Glutamatergic neuron (in vitro differentiated cells): ENCODE results near the gene WFDC2. TPM values are rescaled to one million over a fixed set of nuclear protein-coding genes. Genes with fewer than 3 reads are reported as not detected.

ENCODE experiments used
- DNase-seq: peaks from one replicate; pipeline ENCODE4 v3.0.0; 2022
- H3K27ac Mint-ChIP-seq: one replicate; pipeline ENCODE4 v1.8.0; 2020; ENCODE audit warnings: mild to moderate bottlenecking, mixed read lengths, inconsistent platforms; ENCODE audit not compliant: unreplicated experiment
- H3K27me3 Mint-ChIP-seq: one replicate; pipeline ENCODE4 v1.8.0; 2020; ENCODE audit warnings: mild to moderate bottlenecking, moderate library complexity, mixed read lengths, inconsistent platforms; ENCODE audit not compliant: unreplicated experiment
- H3K36me3 Mint-ChIP-seq: one replicate; pipeline ENCODE4 v1.8.0; 2020; ENCODE audit warnings: mild to moderate bottlenecking, mixed read lengths, inconsistent platforms; ENCODE audit not compliant: unreplicated experiment
- H3K4me1 Mint-ChIP-seq: one replicate; pipeline ENCODE4 v1.8.0; 2020; ENCODE audit warnings: mild to moderate bottlenecking, low read depth, mixed read lengths, inconsistent platforms; ENCODE audit not compliant: unreplicated experiment
- H3K4me3 Mint-ChIP-seq: one replicate; pipeline ENCODE4 v1.8.0; 2020; ENCODE audit warnings: mild to moderate bottlenecking, mixed read lengths, inconsistent platforms; ENCODE audit not compliant: unreplicated experiment
- H3K9me3 Mint-ChIP-seq: one replicate; pipeline ENCODE4 v1.8.0; 2020; ENCODE audit warnings: mild to moderate bottlenecking, moderate library complexity, mixed read lengths, inconsistent platforms; ENCODE audit not compliant: unreplicated experiment
- total RNA-seq: library from RNA; stranded (reverse); fragmentation: NEBNext Ultra II Directional; extraction: Animal tissue kit (Norgen Biotek cat#: 25700); gene quantifications from one replicate; pipeline ENCODE4 v1.2.1, GENCODE V29; 2021; ENCODE audit not compliant: unreplicated experiment
- TF ChIP-seq, protein P1 (sequence below): fragments of 200-600 bp; sonication (generic); IDR thresholded peaks from one replicate; pipeline ENCODE4 v1.5.0; 2021; ENCODE audit not compliant: partially characterized antibody, unreplicated experiment

The WFDC2 gene
- total RNA-seq, 1 donor from 2014 or later, result 4.8 TPM

DNA sequence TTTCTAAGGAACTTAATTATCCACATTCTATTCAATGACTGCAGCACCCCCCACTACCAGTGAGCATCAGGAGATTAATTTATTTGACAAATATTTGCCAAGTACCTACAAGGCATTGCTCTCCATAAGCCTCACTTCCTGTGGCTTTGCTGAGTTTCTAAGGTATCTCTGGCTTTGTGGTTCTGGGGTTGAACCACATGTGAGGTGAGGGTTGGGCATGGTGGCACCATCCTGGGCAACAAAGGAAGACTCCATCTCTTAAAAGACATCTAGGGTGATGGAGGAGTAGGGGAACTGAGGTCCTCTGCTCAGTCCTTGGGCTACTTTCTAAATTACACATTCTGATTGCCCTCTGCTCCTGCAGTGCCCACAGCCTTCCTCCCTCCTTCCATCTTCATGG, 25.5 kb upstream of the WFDC2 start:
- H3K27me3 Mint-ChIP-seq, result peaks cover 1% of the 10 kb centered on the region
- no peak for DNase-seq
- TF ChIP-seq, protein P1, sequence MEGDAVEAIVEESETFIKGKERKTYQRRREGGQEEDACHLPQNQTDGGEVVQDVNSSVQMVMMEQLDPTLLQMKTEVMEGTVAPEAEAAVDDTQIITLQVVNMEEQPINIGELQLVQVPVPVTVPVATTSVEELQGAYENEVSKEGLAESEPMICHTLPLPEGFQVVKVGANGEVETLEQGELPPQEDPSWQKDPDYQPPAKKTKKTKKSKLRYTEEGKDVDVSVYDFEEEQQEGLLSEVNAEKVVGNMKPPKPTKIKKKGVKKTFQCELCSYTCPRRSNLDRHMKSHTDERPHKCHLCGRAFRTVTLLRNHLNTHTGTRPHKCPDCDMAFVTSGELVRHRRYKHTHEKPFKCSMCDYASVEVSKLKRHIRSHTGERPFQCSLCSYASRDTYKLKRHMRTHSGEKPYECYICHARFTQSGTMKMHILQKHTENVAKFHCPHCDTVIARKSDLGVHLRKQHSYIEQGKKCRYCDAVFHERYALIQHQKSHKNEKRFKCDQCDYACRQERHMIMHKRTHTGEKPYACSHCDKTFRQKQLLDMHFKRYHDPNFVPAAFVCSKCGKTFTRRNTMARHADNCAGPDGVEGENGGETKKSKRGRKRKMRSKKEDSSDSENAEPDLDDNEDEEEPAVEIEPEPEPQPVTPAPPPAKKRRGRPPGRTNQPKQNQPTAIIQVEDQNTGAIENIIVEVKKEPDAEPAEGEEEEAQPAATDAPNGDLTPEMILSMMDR, result no peak
- no peaks in the 10 kb centered on the region for H3K36me3 Mint-ChIP-seq
- peaks cover 2% of the 10 kb centered on the region for H3K9me3 Mint-ChIP-seq
- no peak overlapping the region for H3K27ac Mint-ChIP-seq
- no peak overlapping the region for H3K4me3 Mint-ChIP-seq
- no peaks in the 10 kb centered on the region for H3K4me1 Mint-ChIP-seq

DNA sequence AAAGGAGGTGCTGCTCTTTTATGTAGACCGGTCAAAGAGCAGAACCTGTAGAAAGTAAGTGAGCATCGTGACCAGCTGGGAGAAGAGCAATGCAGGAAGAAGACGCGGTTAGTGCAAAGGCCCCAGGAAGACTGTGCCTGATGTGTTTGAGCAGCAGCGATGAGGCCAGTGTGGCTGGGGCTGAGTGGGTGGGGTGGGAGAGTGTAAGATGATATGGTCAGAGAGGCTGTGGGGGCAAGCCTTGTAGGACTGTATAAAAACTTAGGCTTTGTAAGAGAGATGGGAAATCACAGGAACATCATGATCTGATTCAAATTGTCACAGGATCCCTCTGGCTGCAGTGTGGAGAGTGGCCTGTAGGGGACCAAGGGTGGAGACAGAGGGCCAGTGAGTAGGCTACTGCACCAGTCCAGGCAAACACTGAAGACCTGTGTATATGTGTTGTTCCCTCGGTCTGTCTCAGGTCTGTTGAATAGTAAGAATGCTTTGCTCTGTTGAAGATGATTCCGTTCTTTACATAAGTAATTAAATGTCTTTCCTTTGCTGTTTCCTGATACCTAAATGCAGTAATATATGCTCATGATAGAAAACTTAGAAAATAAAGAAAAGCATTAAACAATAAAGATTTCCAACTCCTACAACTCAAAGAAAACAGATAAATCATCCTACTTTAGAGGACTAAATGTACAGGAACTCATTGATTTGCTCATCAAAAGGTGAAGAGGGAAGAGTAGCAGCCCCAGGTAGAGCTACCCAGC, 23.6 kb upstream of the WFDC2 start:
- Mint-ChIP-seq H3K4me1 (peaks cover 4% of the 10 kb centered on the region), H3K27me3 (peaks cover 1% of the 10 kb centered on the region), H3K4me3 (no peak overlapping the region), H3K9me3 (peaks cover 2% of the 10 kb centered on the region), H3K36me3 (no peaks in the 10 kb centered on the region), H3K27ac (no peak overlapping the region)
- DNase-seq, result peak; percentile 85
- TF ChIP-seq, protein P1, result peak; percentile 86

DNA sequence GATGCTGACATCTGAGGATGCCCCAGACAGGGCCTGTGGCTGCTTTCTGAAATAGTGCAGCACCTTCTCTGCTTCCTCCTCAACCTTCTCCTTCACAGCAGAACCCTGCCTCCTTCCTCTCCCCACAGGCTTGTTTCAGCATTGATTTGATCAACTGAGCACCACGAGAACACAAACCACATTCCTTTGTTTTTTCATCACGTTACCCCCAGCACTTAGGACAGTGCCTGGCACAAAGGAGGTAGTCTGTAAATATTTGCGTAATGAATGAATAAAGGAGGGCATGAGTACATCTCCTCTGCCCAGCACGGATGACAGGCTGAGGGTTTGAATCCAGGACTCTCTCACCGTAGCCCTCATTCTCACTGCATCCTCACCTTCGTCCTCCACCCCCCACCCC, 21.3 kb upstream of the WFDC2 start:
- H3K4me3 Mint-ChIP-seq, result no peak overlapping the region
- no peak overlapping the region for H3K27ac Mint-ChIP-seq
- peaks cover 1% of the 10 kb centered on the region for H3K27me3 Mint-ChIP-seq
- no peaks in the 10 kb centered on the region for H3K36me3 Mint-ChIP-seq
- TF ChIP-seq, protein P1, result no peak
- DNase-seq, result no peak
- peaks cover 2% of the 10 kb centered on the region for H3K9me3 Mint-ChIP-seq
- H3K4me1 Mint-ChIP-seq, result peaks cover 4% of the 10 kb centered on the region

DNA sequence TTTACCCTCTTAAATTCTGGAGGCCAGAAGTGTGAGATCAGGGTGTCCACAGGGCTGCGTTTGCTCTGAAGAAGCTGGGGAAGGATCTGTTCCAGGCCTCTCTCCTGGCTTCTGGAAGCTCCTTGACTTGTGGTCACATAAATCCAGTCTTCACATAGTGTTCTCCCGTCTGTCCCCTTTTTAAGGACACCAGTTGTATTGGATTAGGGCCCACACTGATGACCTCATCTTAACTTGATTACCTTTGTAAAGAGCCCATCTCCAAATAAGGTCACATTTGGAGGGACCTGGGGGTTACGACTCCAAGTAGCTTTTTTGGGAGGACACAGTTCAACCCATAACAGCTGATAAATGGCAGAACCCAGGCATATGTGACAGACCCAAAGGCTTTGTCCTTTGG, 20.0 kb upstream of the WFDC2 start:
- Mint-ChIP-seq H3K27ac (peak overlapping the region; percentile 68), H3K4me3 (peak overlapping the region; percentile 33), H3K9me3 (peaks cover 2% of the 10 kb centered on the region), H3K4me1 (peaks cover 4% of the 10 kb centered on the region), H3K27me3 (peaks cover 1% of the 10 kb centered on the region), H3K36me3 (no peaks in the 10 kb centered on the region)
- TF ChIP-seq, protein P1, result no peak
- no peak for DNase-seq

DNA sequence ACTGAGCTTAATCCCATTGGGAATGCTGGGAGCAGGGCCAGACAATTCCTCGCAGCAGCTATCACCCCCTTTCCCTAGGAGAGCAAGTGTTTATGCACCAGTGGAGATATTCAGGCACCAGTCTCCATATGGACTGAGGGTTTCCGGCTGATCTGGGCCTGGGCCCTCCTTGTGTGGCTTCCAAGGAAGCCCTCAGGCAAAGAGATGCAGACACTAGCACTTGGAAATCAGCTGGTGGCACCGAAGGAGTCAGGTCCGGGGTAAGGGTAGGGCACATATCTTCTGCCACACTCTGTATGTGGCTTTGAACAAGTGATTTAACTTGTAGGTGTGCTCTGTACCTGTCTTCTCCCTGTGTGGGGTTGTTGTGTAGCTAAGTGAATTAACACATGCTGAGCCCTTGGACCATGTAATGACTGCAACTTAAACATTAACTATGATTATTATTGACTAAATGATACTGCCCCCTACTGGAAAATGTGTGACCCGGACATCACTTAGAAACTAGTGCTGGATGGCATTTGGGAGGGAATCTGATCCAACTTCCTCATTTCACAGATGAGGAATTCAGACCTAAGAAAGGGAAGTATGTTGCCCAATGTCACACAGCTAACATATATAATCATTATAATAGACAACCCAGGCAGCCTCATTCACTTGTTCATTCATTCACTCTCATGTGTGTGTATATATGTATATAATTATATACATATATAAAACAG, 19.3 kb upstream of the WFDC2 start:
- TF ChIP-seq, protein P1, result peak; percentile 76
- H3K9me3 Mint-ChIP-seq, result peaks cover 2% of the 10 kb centered on the region
- DNase-seq, result no peak
- peaks cover 4% of the 10 kb centered on the region for H3K4me1 Mint-ChIP-seq
- no peaks in the 10 kb centered on the region for H3K36me3 Mint-ChIP-seq
- no peak overlapping the region for H3K4me3 Mint-ChIP-seq
- no peaks in the 10 kb centered on the region for H3K27me3 Mint-ChIP-seq
- H3K27ac Mint-ChIP-seq, result peak overlapping the region; percentile 18
